Mucosa of rectum (tissue), 2 donors: ENCODE measurements around the gene COL17A1.

Experiments
- H3K27ac ChIP-seq, 2 donors: one replicate each; pipeline ENCODE4 v1.7.0; 2013; ENCODE audit warnings: inconsistent platforms in 2 of 2, low read depth in 2 of 2, low read length in 2 of 2
- H3K27me3 ChIP-seq, 2 donors: one replicate each; pipeline ENCODE4 v1.7.0; 2013; ENCODE audit warnings: low read length in 2 of 2; ENCODE audit not compliant: control insufficient read depth in 2 of 2, insufficient read depth in 2 of 2
- H3K36me3 ChIP-seq, 2 donors: one replicate each; pipeline ENCODE4 v1.7.0; 2013; ENCODE audit warnings: low read length in 2 of 2; ENCODE audit not compliant: control insufficient read depth in 2 of 2, insufficient read depth in 2 of 2
- H3K4me1 ChIP-seq, 2 donors: one replicate each; pipeline ENCODE4 v1.7.0; 2013; ENCODE audit warnings: low read length in 2 of 2, mild to moderate bottlenecking in 1 of 2; ENCODE audit not compliant: control insufficient read depth in 2 of 2, insufficient read depth in 2 of 2
- H3K4me3 ChIP-seq, 2 donors: one replicate each; pipeline ENCODE4 v1.7.0; 2013; ENCODE audit warnings: low read length in 2 of 2
- H3K9ac ChIP-seq, 2 donors: one replicate each; pipeline ENCODE4 v1.7.0; 2013; ENCODE audit warnings: low read length in 2 of 2, low read depth in 1 of 2, mild to moderate bottlenecking in 1 of 2
- H3K9me3 ChIP-seq, 2 donors: one replicate each; pipeline ENCODE4 v1.7.0; 2013; ENCODE audit warnings: low read length in 2 of 2; ENCODE audit not compliant: control insufficient read depth in 2 of 2
- donor health status: healthy.
- donor health status: Normal muscosa, but diverticular disease.

COL17A1 gene

DNA sequence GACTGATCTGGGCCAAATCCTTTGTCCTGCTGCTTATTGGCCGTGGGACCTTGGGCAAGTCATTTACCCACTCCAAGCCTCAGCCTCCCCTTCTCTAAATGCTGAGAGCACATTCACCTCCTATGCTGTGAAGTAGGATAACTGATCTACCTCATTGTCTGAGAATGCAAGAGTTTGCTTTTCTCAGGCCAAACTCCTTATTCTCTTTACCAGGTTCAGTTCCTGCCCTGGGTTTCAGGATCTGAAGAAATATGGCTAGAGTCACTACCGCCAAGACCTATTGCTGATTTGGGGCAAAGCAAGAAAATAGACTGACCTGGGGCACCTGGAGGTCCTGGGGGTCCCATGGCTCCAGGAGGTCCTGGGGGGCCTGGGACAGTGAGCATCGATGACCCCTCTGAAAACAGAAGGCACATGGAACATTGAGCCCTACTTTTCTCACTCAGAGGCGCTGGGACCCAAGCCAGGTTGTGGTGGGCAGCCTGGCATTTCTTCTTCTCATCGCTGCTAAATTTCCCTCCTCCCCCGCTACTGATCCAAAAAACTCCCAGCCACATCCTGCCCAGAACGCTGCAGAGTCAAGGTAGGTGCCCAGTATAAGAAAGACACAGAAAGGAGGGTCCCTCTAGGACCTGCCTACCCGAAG, 42.4 kb downstream of the COL17A1 start:
- Histone ChIP-seq H3K4me3 (no peak overlapping the region), H3K4me1 (no peaks in the 10 kb centered on the region), H3K9me3 (no peaks in the 10 kb centered on the region), H3K9ac (no peak overlapping the region), H3K27ac (no peak overlapping the region), H3K27me3 (peaks cover 0 to 2% of the 10 kb centered on the region in 2 donors), H3K36me3 (no peaks in the 10 kb centered on the region)

DNA sequence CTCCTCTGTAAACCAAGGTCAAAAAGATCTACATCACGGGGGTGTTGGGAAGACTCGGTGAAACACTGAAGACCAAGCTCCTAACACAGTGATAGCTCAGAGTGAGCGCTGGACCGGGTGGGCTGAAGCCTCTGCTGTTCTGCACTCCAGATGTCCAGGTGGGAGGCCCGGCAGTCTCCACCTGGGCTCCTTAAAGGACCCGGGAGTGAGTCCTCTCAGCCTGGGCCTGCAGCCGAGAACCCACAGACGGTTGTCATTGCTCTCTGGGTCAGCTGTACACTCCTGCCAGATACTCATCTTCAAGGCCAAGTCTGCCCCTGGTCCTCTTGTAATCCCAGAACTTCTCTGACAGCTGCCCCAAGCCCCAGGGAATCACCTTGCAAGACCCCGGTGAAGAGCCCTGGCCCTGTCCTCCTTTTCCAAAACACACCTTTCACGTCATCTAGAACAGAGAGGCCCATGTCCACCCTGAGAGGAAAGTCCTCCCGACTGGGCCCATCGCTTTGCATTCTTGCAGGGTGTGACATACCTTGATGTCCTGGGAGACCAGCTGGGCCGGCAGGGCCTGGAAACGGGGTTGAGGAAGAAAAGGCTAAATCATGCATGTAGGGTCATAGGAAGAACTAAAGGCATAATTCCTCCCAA, 43.7 kb downstream of the COL17A1 start:
- H3K9me3 ChIP-seq, result no peaks in the 10 kb centered on the region
- H3K27me3 ChIP-seq, result peaks cover 0 to 2% of the 10 kb centered on the region in 2 donors
- H3K9ac ChIP-seq, result no peak overlapping the region
- H3K4me3 ChIP-seq, result no peak overlapping the region
- no peaks in the 10 kb centered on the region for H3K4me1 ChIP-seq
- no peak overlapping the region for H3K27ac ChIP-seq
- H3K36me3 ChIP-seq, result peaks cover 5 to 6% of the 10 kb centered on the region in 2 donors

GRCh38 chr10:104040862-104041789, 44.6 kb downstream of the COL17A1 start:
- H3K36me3 ChIP-seq, result peaks cover 5 to 6% of the 10 kb centered on the region in 2 donors
- H3K4me3 ChIP-seq, result no peak overlapping the region
- no peak overlapping the region for H3K9ac ChIP-seq
- H3K27me3 ChIP-seq, result peaks cover 0 to 2% of the 10 kb centered on the region in 2 donors
- H3K9me3 ChIP-seq, result no peaks in the 10 kb centered on the region
- H3K27ac ChIP-seq, result no peak overlapping the region
- no peaks in the 10 kb centered on the region for H3K4me1 ChIP-seq

DNA sequence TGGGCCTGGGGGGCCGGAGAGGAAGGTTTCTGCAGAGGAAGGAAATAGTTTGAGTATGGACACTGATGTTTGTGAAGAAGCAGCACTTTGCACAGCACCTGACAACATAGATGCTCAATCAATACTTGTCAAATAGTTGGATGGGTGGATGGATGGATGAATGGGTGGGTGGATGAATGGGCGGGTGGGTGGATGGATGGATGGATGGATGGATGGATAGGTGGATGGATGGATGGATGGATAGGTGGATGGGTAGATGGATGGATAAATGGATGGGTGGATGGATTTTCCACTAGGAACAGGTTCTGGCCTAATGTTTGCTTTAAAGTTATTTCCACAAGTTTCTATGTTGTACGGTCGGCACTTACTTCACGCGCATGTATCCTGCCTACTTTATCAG, 45.3 kb downstream of the COL17A1 start:
- H3K9ac ChIP-seq, result no peak overlapping the region
- no peaks in the 10 kb centered on the region for H3K9me3 ChIP-seq
- H3K36me3 ChIP-seq, result peaks cover 5 to 10% of the 10 kb centered on the region in 2 donors
- peaks cover 0 to 2% of the 10 kb centered on the region in 2 donors for H3K27me3 ChIP-seq
- no peak overlapping the region for H3K4me3 ChIP-seq
- no peak overlapping the region for H3K27ac ChIP-seq
- H3K4me1 ChIP-seq, result no peaks in the 10 kb centered on the region

- H3K9me3 ChIP-seq, result no peaks in the 10 kb centered on the region
- no peaks in the 10 kb centered on the region for H3K4me1 ChIP-seq
- H3K9ac ChIP-seq, result no peak overlapping the region
- H3K27me3 ChIP-seq, result no peaks in the 10 kb centered on the region
- H3K36me3 ChIP-seq, result peaks cover 5 to 10% of the 10 kb centered on the region in 2 donors
- H3K27ac ChIP-seq, result no peak overlapping the region
- H3K4me3 ChIP-seq, result no peak overlapping the region
Measured at GRCh38 chr10:104038958-104039752, 46.5 kb downstream of the COL17A1 start.

GRCh38 chr10:104038537-104038936, 47.1 kb downstream of the COL17A1 start:
- no peak overlapping the region for H3K4me3 ChIP-seq
- no peaks in the 10 kb centered on the region for H3K9me3 ChIP-seq
- peaks cover 5 to 13% of the 10 kb centered on the region in 2 donors for H3K36me3 ChIP-seq
- H3K9ac ChIP-seq, result no peak overlapping the region
- no peaks in the 10 kb centered on the region for H3K4me1 ChIP-seq
- no peak overlapping the region for H3K27ac ChIP-seq
- H3K27me3 ChIP-seq, result no peaks in the 10 kb centered on the region

DNA sequence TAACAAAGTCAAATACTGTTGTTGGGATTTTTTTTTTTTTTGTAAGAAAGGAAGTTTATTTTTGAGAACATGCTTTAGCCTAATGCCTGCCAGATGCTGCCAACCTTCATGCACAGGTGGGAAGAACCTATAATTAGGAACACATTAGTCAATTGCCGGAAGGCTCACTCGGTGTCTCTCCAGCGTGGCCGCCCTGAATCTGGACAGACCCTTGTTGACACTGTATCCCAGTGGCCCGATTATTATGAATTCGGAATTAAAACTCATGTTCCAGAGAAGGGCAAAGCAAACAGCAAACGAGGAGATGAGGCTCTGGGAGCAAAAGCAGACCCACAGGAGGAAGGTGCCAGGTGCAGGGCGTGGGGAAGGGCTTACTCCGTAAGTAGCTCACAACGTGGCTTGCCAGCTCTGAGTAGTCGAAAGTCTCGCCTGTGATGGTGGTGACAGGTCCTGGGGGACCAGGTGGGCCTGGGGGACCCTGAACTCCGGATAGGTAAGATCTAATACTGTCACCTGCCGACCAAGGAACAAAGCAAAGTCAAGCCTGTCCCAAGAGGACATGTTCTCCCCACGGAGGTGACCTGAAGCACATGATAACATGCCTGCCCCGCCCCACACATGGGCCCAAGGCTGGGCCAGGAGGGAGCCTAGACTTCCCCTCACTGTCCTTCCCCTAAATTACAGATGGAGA, 48.3 kb downstream of the COL17A1 start:
- no peak overlapping the region for H3K4me3 ChIP-seq
- no peaks in the 10 kb centered on the region for H3K4me1 ChIP-seq
- no peak overlapping the region for H3K9ac ChIP-seq
- H3K36me3 ChIP-seq, result peaks cover 11 to 22% of the 10 kb centered on the region in 2 donors
- no peak overlapping the region for H3K27ac ChIP-seq
- no peaks in the 10 kb centered on the region for H3K9me3 ChIP-seq
- H3K27me3 ChIP-seq, result no peaks in the 10 kb centered on the region

- Histone ChIP-seq H3K4me1 (no peaks in the 10 kb centered on the region), H3K36me3 (peaks cover 11 to 28% of the 10 kb centered on the region in 2 donors), H3K27me3 (no peaks in the 10 kb centered on the region), H3K9me3 (no peaks in the 10 kb centered on the region), H3K4me3 (no peak overlapping the region), H3K9ac (no peak overlapping the region), H3K27ac (no peak overlapping the region)
Measured at GRCh38 chr10:104036518-104037260, 49.0 kb downstream of the COL17A1 start.

DNA sequence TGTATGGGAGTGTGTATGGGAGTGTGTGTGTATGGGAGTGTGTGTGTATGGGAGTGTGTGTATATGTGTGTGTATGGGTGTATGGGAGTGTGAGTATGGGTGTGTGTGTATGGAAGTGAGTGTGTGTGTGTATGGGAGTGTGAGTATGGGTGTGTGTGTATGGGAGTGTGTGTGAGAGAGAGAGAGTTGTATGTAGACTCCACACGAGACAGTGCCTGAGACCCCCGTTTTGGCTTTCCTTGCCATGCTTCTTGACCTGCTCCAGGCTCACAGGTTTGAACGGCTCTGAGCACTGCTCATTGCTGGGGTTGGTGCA, 49.7 kb downstream of the COL17A1 start:
- H3K36me3 ChIP-seq, result peaks cover 11 to 32% of the 10 kb centered on the region in 2 donors
- no peak overlapping the region for H3K4me3 ChIP-seq
- H3K27me3 ChIP-seq, result no peaks in the 10 kb centered on the region
- H3K9me3 ChIP-seq, result no peaks in the 10 kb centered on the region
- no peak overlapping the region for H3K9ac ChIP-seq
- no peak overlapping the region for H3K27ac ChIP-seq
- no peaks in the 10 kb centered on the region for H3K4me1 ChIP-seq
